SU-DHL-6 (cell line): ENCODE measurements around the gene ITPR3.

Experiments used
- CTCF ChIP-seq: fragments of 200-600 bp; sonication (generic); IDR thresholded peaks from one replicate; pipeline ENCODE4 v1.5.1; 2017; ENCODE audit warnings: antibody characterized with exemption, mild to moderate bottlenecking, low read length, moderate library complexity; ENCODE audit not compliant: insufficient read depth, poor library complexity, severe bottlenecking
- EZH2phosphoT487 ChIP-seq: fragments of 200-600 bp; sonication (generic), shearing (Covaris generic); conservative IDR thresholded peaks from 2 replicates; pipeline ENCODE4 v1.6.1; 2018; ENCODE audit warnings: mild to moderate bottlenecking, antibody characterized with exemption, low read length, moderate library complexity, mixed read lengths

- no peak for TF ChIP-seq CTCF
- no peak for TF ChIP-seq EZH2phosphoT487
These were observed 63.9 kb downstream of the ITPR3 start for GRCh38 chr6:33684983-33685382.
